Fibroblast of pulmonary artery (primary cell): ENCODE measurements around the gene AGAP2.

ENCODE experiments used
- DNase-seq: peaks from one replicate; pipeline ENCODE4 v3.0.0-alpha.2; 2010; ENCODE audit warnings: low read depth
- H3K4me3 ChIP-seq: replicated peaks from 2 replicates; pipeline ENCODE4 v1.5.1; 2011; ENCODE audit warnings: low read depth, mild to moderate bottlenecking, control low read depth, low read length, moderate library complexity
- CTCF ChIP-seq: IDR thresholded peaks from 2 replicates; pipeline ENCODE4 v1.5.1; 2011; ENCODE audit warnings: mild to moderate bottlenecking, control low read depth, low read length, inconsistent platforms; ENCODE audit errors: missing control alignments

Gene AGAP2

DNA sequence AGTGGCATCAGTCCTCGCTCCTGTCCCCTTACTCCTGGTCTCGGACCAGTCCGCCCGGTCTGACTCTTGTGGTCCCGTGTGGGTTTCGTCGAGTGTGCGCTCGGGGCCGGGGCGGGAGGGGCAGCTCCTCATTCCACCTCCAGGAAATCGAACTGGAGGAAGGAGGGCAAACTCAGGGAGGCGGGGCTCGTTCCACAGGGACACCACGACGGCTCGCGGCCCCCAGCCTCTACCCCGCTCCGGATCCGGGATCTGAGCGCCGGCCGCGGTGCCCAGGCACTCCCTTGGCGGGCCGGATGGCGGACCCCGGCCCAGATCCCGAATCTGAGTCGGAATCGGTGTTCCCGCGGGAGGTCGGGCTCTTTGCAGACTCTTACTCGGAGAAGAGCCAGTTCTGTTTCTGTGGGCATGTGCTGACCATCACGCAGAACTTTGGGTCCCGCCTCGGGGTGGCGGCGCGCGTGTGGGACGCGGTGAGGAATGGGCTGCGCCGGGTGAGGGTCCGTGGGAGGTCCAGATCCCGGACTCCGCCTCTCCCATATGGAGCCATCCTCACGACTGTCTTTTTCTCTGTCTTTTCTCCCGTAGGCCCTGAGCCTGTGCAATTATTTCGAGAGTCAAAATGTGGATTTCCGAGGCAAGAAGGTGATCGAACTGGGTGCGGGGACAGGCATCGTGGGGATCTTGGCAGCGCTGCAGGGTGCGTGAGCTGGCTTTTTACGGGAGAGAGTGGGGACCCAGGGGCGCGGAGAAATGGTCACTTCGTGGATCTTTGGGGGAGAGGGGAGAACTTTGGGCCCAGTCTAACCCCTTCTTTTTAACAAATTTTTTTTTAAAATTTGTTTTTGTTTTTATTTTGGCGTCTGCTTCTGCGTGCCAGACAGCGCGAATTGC lies 34.1 kb upstream of the AGAP2 start, which contains the start of gene EEF1AKMT3:
EEF1AKMT3 (plus strand) TSS at position 186 of the 894 bp plus-strand sequence; CDS start at position 297, 111 bp downstream.
- no peak for TF ChIP-seq CTCF
- peak; percentile 40 for DNase-seq
- peak within 1 kb of the TSS; percentile 91 for H3K4me3 ChIP-seq

- DNase-seq: peak; percentile 97
- TF ChIP-seq CTCF: no peak
- peak within 1 kb of the TSS; percentile 91 for H3K4me3 ChIP-seq
Observed at GRCh38 chr12:57771873-57772428, 33.4 kb upstream of the AGAP2 start, which contains the start of gene METTL1. METTL1 (minus strand) TSS chr12:57772105; CDS start chr12:57772083, 22 bp downstream.

DNA sequence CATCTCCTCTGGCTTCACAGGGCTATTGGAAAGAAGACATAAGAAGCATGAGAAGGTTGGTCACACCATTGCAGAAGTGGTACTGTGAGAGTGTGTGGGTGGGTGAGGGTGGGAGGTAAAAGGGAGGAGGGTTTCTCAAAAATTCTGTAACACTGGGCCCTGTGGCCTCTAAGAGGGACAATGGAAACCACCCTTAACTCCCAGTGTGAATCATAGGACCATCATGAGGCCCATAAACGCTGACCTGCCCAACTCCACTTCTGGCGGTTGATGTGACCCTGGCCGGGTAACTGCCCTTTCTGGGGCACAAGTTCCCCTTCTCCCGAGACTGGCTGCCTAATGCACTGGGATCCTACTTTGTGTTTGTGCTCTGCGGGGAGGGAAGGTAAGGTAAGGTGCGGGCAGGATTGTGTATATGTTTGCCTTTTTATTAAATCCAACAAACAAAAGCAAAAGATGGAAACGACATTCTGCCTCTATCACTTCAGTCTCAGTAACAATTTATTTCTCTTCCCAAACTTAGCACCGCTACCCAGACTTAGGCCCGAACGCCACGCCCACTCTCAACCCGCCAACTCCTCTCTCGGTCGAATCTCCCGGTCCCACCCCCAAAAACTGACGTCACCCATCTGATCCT lies 32.8 kb upstream of the AGAP2 start:
- no peak for TF ChIP-seq CTCF
- peak overlapping the region; percentile 91 for H3K4me3 ChIP-seq
- DNase-seq: peak; percentile 91

- no peak for TF ChIP-seq CTCF
- H3K4me3 ChIP-seq: no peak overlapping the region
- no peak for DNase-seq
Observed at GRCh38 chr12:57770734-57771133, 32.2 kb upstream of the AGAP2 start.

GRCh38 chr12:57769594-57769993 lies 31.1 kb upstream of the AGAP2 start:
- TF ChIP-seq CTCF: no peak
- H3K4me3 ChIP-seq: no peak overlapping the region
- no peak for DNase-seq

GRCh38 chr12:57767876-57768275 lies 29.3 kb upstream of the AGAP2 start:
- DNase-seq: no peak
- no peak overlapping the region for H3K4me3 ChIP-seq

More at GRCh38 chr12:57767876-57768275, 29.3 kb upstream of the AGAP2 start:
- TF ChIP-seq CTCF: no peak
